GM19463 (cell line): ENCODE results near the gene GFRA3.
"Not testable (repeated sequence)": the region's sequence is repeated elsewhere in the genome, so short reads cannot be mapped to it uniquely, and the experiment has no call there.

ENCODE experiments used
- ATAC-seq: cut with Tn5 transposase; IDR thresholded peaks from one replicate; pipeline ENCODE4 v1.9.1; 2021; ENCODE audit warnings: mild to moderate bottlenecking, moderate library complexity; ENCODE audit not compliant: unreplicated experiment

Gene GFRA3, protein sequence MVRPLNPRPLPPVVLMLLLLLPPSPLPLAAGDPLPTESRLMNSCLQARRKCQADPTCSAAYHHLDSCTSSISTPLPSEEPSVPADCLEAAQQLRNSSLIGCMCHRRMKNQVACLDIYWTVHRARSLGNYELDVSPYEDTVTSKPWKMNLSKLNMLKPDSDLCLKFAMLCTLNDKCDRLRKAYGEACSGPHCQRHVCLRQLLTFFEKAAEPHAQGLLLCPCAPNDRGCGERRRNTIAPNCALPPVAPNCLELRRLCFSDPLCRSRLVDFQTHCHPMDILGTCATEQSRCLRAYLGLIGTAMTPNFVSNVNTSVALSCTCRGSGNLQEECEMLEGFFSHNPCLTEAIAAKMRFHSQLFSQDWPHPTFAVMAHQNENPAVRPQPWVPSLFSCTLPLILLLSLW

DNA sequence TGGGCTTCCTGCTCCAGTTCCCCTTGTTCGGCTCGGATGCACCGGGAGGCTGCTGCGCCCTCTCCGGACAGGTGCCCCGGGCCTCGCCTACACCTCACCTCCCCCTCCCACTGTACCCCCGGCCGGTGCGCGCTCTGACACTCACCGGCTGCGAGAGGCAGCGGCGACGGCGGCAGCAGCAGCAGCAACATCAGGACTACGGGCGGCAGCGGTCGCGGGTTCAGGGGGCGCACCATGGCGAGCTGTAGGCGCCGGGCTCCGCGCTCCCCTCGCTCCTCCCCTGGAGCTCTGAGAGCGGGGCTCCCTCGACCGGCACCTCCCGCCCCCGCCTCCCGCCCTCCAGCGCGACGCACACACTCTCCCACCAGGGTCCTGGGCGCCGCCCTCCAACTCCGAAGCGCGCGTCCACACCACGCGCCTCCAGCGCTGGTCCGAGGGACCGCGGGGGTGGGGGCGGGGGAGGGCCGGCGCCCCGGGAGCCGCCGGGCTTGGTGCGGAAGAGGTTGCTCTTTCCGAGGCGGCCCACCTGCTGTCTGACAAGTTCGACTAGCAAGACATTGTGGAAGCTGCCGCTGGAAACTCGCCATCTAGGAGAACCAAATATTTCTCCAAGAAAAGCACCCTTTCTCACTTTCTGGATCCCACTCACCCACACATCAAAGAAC lies at the start of gene GFRA3:
Gene GFRA3, minus strand, starts transcription at position 433 of the 665 bp plus-strand sequence. Its CDS starts 197 bp downstream, at position 236.
- no peak for ATAC-seq

DNA sequence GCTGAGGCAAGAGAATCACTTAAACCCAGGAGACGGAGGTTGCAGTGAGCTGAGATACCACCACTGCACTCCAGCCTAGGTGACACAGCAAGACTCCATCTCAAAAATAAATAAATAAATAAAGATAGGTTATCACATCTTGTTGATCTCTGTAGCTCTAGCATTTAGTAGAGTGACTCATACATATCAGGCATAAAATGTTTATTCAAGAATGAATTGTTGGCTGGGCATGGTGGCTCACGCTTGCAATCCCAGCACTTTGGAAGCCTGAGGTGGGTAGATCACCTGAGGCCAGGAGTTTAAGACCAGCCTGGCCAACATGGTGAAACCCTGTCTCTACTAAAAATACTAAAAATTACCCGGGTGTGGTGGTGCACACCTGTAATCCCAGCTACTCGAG lies 43.8 kb upstream of the GFRA3 start:
- ATAC-seq: not testable (repeated sequence)

DNA sequence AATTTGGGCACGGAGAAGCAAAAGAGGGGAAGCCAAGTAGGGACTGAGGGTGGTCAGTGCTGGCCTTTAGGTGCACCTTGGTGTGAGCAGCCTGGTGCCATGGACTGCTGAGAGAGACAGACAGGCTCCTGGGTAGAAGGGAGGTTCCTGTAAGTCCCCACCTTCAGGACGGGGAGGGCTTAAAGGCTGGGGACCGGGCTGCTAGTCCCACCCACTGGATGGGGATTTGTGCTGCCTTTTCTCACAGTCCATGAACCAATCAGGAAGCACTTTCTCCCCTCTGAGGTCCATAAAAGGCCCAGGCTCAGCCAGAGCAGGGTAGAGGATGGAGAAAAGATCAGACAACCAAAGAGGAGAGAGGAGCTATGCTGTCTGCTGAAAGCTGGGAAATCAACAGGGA lies 41.9 kb upstream of the GFRA3 start:
- ATAC-seq: no peak

DNA sequence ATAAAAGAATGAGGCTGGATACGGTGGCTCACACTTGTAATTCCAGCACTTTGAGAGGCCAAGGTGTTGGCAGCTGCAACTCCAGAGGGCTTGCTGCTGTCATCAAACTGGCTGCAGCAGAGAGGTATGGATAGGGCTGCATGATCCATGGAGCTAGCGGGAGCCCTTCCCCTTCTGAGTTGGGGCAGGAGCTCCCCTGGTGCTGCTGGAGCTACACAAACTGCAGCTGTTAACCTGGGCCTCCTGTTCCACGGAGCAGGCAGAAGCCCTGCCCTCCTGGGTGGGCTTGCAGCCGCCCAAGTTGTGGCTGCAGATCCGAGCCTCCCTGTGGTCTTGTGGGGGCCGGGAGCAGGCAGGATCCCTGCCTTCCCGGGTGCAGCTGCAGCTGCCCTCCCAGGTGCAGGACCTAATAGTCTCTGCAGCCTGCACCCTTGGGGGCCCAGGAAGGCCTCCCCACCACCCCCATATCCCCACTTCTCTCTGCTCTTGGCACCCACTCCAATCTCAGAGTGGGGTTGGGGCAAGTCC lies 41.4 kb upstream of the GFRA3 start:
- no peak for ATAC-seq

DNA sequence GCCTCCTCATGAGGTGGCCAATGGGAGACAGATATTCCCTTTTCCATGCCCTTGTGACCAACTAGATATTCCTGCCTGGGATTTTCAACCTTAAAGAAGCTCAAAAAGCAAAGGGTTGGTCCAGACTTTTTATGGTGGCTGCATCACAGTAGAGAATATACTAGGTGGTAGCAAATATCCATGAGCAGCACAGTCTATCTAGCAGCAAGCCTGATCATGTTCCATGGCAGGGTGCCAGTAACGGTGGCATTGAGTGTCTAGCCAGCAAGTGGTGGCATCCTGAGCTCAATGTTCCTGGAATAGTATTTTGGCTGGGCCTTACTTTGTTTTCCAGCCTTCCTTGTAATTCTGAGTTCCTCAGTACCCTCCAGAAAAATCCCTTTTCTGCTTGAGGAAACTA lies 31.4 kb upstream of the GFRA3 start:
- no peak for ATAC-seq

DNA sequence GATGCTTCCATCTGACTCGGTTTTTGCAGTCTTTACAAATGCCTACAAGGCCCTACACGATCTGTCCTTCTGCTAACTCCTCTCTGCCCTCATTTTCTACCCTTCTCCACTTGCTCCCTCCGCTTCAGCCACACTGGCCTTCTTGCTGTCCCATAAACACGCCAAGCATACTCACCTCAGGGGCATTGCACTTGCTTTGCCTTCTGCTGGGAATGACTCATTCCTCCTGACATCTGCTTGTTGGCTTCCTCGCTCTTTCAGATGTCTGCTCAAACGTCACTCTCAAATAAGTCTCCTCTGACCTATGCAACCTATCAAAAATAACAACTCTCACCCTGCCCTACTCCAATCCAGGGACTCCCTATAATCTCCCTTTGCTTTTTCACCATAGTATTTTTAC lies 29.0 kb upstream of the GFRA3 start:
- ATAC-seq: no peak

DNA sequence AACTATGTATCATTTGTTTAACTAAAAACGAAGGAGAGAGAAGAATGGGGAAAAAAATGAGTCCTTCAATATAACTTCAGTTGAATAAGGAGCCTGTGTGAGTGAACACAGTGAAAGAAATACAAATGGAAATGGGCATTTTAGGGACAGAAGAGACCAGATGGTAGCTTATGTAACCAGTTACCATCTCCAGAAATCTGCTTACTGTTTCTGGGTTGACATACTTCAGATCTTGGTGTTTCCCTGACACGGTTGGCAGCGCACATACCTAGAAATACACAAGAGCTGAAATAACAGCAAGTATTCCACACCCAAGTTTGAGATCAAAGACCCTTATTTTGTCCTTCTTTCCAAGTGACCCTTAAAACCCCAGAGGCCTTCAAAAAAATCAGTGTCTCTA lies 14.9 kb upstream of the GFRA3 start:
- no peak for ATAC-seq

DNA sequence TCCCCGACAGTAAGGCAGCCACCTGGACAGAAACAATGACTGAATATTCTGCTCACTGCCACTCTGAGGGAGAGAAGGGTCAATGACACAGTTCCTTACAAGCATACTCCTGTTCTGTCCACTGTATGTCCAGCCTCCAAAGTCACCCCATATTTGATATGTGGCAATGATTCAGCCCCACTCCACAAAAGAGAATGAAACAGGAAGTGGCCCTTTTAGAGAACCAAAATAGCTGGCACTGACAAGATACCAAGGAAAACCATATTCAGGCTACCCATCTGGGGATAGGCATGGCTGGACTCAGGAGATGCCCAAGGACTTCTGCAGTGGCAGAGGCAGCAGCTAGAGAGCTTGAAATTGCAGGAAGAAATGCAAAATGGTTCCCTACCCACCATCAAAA lies 12.8 kb upstream of the GFRA3 start:
- ATAC-seq: no peak

DNA sequence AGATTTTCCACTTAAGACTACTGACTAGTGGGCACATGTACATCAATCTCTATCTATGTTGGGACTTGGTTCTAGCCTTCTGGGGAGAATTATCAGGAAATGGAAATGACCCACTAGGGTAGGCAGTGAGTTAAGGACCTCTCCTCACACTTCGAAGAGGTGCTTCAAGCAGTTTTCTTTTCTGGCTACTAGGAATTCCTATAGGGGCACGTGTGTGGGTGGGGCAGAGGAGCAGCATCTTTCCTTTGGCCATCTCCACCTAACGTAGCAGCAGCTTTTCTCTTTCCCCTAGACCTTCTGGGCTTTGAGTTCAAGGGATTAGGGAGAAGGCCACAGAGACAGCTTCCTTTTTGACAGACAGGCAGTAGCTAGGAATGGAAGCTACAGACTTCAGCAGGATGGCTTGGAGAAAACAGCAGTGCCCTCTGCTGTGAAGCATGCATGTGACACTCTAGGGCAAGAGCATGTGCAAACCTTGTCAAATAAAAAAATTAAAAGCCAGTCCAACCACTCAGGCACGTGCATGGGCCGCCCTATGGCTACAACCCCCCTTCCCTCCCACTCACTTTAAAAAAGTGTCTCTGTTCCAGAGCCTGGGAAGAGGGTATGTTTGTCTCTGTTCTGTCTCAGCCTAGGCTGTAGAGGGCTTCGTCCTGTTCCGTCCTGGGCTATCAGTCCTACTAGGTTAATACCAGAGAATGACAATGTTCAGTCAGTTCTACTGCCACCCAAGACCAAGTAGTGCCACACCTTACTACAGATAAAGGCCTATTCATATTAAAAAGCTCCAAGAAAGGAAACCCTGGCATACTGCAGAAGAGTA lies 8.7 kb upstream of the GFRA3 start:
- no peak for ATAC-seq

DNA sequence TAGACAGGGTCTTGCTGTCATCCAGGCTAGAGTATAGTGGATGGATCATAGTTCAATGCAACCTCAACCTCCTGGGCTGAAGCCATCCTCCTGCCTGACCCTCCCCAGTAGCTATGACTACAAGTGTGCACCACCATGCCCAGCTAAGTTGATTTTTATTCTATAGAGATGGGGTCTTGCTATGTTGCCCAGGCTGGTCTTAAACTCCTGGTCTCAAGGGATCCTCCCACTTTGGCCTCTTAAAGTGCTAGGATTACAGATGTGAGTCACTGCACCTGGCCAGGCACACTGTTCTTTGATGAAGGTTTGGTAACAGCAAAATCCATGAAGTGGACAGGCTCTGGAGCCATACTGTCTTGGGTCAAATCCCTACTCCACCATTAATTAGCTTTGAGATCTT lies 6.5 kb upstream of the GFRA3 start:
- no peak for ATAC-seq

DNA sequence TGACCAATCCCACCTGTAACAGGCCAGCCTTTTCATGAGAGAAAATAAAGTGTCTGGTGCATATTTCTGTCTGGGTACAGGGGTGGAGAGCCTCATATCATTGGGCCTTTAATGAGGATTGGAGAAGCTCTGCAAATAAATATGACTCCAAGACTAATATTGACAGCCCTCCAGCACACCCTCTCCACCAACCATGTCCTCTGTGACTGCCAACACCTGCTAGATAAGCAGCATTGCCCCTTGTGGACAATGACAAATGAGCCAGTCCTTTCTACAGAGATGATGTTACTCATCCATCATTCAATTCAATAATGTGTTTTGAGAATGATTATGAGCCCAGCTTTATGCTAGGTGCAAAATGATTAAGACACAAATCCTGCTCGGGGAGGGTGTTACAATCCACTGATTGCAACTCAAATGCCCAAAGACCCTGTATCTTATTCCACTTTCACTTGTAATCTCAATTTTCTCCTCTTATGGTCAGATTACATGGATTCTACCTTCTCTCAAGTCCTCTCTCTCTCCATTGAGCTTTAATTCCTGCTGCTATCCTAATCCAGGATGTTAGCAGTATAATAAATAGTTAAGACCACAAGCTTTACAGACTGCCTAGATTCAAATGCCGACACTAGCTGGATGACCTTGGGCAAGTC lies 2.1 kb upstream of the GFRA3 start:
- ATAC-seq: no peak

DNA sequence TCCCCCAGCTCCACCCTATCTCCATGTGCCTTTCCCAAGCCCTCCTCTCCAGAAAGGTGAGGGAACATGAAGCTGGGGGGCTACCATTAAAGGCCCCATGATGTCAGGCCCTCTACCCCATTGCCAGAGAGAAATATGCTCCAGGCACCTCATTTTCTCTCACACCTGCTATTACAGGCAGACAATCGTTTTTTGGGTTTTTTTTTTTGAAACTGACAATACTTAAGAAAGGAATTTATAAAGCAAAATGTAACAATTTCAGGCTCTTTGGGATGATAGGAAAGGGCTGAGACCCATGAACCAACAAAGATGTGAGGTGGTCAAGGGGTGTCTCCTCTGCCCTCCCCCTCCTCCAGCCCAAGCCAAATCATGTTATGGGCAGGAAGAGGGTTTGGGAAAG lies 1.5 kb upstream of the GFRA3 start:
- no peak for ATAC-seq

DNA sequence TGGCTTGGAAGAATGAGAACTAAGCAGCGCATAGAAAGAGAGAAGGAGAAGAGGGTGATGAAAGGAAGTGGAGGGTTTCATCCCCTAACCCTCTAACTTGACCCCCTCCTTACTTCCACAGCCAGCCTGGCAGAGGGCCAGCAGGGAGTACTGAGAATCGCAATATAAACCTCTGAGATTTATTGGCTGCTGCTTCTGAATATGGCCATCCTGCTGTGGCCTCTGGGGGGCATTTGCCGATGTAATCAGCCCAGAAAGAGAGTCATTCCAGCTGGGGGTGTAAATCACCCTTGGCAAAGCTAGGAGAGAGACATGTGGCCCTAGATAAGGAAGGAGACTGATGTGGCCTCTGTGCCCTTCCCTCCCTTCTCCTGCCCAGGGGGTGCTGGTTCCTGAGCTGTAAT lies 960 bp upstream of the GFRA3 start:
- ATAC-seq: no peak

DNA sequence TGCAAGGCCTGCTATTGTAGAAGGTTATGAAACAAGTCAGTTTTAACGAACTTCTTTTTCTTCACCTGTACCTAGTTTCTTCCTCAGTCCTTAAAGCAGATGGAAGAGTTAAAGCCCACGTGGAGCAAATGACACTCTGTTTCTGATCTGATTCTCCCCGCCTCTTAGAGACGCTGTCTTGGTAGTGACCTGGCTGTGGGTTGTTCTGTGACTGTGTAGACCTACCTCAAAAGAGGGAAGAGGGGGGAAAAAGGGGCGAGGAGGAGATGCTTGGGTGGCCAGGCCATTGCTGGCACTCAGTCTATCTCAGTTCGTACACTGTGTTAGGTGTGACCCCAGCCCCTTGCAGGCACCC lies 610 bp downstream of the GFRA3 start:
- ATAC-seq: no peak

DNA sequence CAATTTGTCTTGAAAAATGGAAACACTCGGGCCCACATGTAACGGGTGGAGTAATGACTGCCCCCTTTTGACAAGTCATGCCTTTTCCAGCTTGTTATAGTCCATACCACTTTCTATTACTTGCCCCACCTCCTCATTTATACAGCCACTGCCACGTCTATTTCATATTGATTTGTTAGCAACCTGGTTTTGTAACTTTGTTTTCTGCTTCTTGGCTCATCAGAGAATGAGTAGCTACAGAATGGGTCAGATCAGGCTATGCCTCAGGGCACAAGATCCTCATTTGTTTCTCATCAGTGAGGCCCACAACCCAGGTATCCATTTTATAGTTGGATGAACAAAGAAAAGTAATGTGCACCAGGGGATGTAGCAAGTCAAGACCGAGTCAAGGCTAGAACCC lies 1.7 kb downstream of the GFRA3 start:
- ATAC-seq: no peak

DNA sequence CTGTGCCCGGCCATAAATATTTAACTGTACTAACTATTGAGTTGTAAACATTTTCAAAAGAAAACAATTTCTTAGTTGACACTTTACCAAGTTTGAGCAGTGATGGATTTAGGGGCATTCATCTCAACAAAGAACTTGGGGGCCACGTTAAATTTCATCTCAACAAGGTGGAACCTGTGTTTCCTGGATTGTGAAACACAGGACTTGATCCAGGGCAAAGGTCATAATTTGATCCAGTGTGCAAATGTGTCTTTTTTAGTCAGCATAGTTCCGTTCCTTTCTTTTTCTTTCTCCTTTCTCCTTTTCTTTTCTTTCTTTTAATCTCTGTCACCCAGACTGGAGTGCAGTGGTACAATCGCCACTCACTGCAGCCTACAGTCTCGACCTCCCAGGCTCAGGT lies 3.1 kb downstream of the GFRA3 start:
- no peak for ATAC-seq

DNA sequence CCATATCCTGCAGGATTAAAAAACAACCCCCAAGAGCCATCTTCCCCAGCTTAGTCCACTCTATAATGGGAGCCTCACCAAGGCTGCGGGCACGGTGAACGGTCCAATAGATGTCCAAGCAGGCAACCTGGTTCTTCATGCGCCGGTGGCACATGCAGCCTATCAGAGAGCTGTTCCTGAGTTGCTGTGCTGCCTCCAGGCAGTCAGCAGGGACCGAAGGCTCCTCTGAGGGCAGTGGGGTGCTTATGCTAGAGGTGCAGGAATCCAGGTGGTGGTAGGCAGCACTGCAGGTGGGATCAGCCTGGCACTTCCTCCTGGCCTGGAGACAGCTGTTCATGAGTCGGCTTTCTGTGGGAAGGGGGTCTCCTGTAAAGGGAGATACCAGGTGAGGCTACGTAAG lies 10.2 kb downstream of the GFRA3 start:
- no peak for ATAC-seq

DNA sequence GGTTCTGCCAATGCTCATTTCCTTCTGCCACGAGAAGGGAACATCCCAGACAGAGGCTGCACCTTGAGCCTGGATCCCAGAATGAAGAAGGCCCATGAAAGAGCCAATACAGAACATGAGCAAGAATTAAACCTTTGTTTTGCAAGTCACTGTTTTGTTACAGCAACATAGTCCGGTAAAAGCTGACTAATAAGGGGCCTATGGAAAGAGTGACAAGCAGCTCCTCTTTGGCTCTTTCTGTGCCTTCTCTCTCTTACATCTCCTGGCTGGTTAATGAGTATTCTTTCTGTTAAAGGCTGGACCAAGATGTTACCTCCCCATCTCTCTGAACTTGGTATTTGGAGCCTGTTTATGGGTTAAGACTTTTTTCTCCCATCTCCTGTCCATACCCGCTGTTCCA lies 10.8 kb downstream of the GFRA3 start:
- no peak for ATAC-seq

DNA sequence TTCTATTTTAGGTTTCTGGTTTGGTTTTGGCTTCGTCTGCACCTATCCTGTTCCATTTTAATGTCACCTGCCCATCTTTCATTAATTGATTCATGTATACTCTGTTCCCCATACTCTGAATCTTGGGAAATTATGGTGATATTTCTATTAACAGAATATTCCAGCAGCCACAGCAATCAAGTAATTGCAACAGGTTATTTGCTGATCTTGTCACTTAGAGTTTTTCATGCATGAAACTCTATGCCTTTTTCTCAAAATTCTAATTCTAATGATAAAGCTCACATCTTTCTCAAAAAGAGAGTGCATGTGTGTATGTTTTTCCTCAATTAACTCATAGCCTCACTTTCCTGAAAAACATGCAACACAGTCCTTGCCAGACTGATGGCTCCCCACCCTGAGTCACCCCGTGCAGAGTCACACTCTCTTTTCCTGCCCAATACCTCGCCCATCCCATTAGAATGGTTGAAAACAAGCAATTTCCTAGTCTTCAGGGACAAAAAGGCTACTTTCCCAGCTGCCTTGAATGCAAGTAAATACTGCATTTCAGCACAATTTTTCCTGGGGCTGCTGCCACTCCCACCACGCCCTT lies 15.6 kb downstream of the GFRA3 start:
- no peak for ATAC-seq

DNA sequence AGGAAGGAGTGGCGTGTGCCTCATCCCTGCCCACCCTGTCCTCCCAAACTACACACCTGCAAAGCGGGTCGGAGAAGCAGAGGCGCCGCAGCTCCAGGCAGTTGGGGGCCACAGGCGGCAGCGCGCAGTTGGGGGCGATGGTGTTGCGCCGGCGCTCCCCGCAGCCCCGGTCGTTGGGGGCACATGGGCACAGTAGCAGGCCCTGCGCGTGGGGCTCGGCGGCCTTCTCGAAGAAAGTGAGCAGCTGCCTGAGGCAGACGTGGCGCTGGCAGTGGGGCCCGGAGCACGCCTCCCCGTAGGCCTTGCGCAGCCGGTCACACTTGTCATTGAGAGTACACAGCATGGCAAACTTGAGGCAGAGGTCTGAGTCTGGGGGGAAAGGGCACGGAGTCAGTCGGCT lies 16.8 kb downstream of the GFRA3 start:
- no peak for ATAC-seq

DNA sequence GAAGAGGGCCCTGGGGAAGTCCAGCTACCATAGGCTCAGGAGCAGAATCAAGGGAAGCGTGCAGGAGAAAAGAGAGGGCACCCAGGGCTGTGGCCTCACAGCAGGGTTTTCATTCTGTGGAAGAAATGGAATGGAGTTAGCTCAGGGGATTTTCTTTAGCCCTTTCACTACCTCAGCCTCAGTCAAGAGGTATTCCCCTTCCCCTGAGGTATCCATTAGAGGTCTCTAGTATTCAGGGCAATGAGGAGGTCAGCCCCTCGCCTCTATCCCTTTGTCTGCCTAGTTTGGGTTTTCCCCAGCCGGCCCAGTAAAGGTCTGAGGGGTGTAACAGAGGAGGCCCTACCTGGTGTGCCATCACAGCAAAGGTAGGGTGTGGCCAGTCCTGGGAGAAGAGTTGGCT lies 21.5 kb downstream of the GFRA3 start:
- peak; percentile 54 for ATAC-seq
